ENCODE measurements around the gene ATF7. TPM values are rescaled to one million over a fixed set of nuclear protein-coding genes. Genes with fewer than 3 reads are reported as not detected.
"Not testable (repeated sequence)": the region's sequence is repeated elsewhere in the genome, so short reads cannot be mapped to it uniquely, and the experiment has no call there.

Gene ATF7
- total RNA-seq, 4 donors from 2014 or later = 26.7 to 54.9 (median 33.3) TPM

GRCh38 chr12:53659011-53659551 is 32.9 kb upstream of the ATF7 start:
- peak in 1 of 4 experiments; percentile 1 for TF ChIP-seq CTCF (IDR thresholded peaks at IDR 0.05)
- TF ChIP-seq POLR2AphosphoS5 (IDR thresholded peaks at IDR 0.05) = peak; percentile 49
- no peak for TF ChIP-seq POLR2A (IDR thresholded peaks at IDR 0.05)
- H3K27ac ChIP-seq = peak overlapping the region; percentile 85 to 91 (median 88)
- 0 to 12% methylated on average over 1 to 3 of the region's 3 CpGs for WGBS, 2 donors (ENCODE audit: low coverage in 1 of 2)
- H3K4me3 ChIP-seq = peak overlapping the region; percentile 3 to 14
- H3K27me3 ChIP-seq = no peaks in the 10 kb centered on the region
- peaks cover 0 to 18% of the 10 kb centered on the region in 2 donors for H3K36me3 ChIP-seq
- peaks cover 12 to 36% (median 19%) of the 10 kb centered on the region in 3 donors for H3K4me1 ChIP-seq
- peak; percentile 83 for ATAC-seq
- H3K9me3 ChIP-seq = no peaks in the 10 kb centered on the region

GRCh38 chr12:53657041-53657440 is 30.9 kb upstream of the ATF7 start:
- no peak overlapping the region for H3K4me3 ChIP-seq
- H3K4me1 ChIP-seq = peaks cover 12 to 31% (median 19%) of the 10 kb centered on the region in 3 donors
- WGBS, 2 donors (ENCODE audit: low coverage in 1 of 2) = 91 to 92% methylated on average over 2 to 4 of the region's 4 CpGs
- H3K27me3 ChIP-seq = no peaks in the 10 kb centered on the region
- peak overlapping the region in 1 of 4 donors; percentile 87 for H3K27ac ChIP-seq
- TF ChIP-seq POLR2A (IDR thresholded peaks at IDR 0.05) (no peak), EP300 (IDR thresholded peaks at IDR 0.05) (no peak), CTCF (IDR thresholded peaks at IDR 0.05) (no peak), POLR2AphosphoS5 (IDR thresholded peaks at IDR 0.05) (no peak)
- ATAC-seq = no peak
- H3K36me3 ChIP-seq = no peaks in the 10 kb centered on the region
- no peaks in the 10 kb centered on the region for H3K9me3 ChIP-seq

GRCh38 chr12:53653595-53653994 is 27.4 kb upstream of the ATF7 start:
- H3K4me3 ChIP-seq = no peak overlapping the region
- TF ChIP-seq CTCF (IDR thresholded peaks at IDR 0.05) (no peak), POLR2A (IDR thresholded peaks at IDR 0.05) (no peak), POLR2AphosphoS5 (IDR thresholded peaks at IDR 0.05) (no peak), EP300 (IDR thresholded peaks at IDR 0.05) (no peak)
- H3K9me3 ChIP-seq = no peaks in the 10 kb centered on the region
- no peak overlapping the region for H3K27ac ChIP-seq
- no peak for ATAC-seq
- H3K36me3 ChIP-seq = no peaks in the 10 kb centered on the region
- H3K4me1 ChIP-seq = peaks cover 5 to 10% (median 6%) of the 10 kb centered on the region in 3 donors
- 93% methylated on average over 2 of the region's 2 CpGs for WGBS, 2 donors (ENCODE audit: low coverage in 1 of 2)
- H3K27me3 ChIP-seq = no peaks in the 10 kb centered on the region

- TF ChIP-seq EP300 (IDR thresholded peaks at IDR 0.05) (no peak), POLR2AphosphoS5 (IDR thresholded peaks at IDR 0.05) (no peak), CTCF (IDR thresholded peaks at IDR 0.05) (no peak), POLR2A (IDR thresholded peaks at IDR 0.05) (no peak)
- H3K36me3 ChIP-seq = no peaks in the 10 kb centered on the region
- ATAC-seq = no peak
- H3K9me3 ChIP-seq = no peaks in the 10 kb centered on the region
- H3K4me1 ChIP-seq = no peaks in the 10 kb centered on the region
- WGBS, 2 donors (ENCODE audit: low coverage in 1 of 2) = 63 to 75% methylated on average over 1 of the region's 1 CpG
- no peak overlapping the region for H3K27ac ChIP-seq
- no peak overlapping the region for H3K4me3 ChIP-seq
- no peaks in the 10 kb centered on the region for H3K27me3 ChIP-seq
These were observed 26.2 kb upstream of the ATF7 start for GRCh38 chr12:53652366-53652765.

GRCh38 chr12:53651737-53652136 is 25.6 kb upstream of the ATF7 start:
- Histone ChIP-seq H3K4me1 (no peaks in the 10 kb centered on the region), H3K36me3 (no peaks in the 10 kb centered on the region), H3K27me3 (no peaks in the 10 kb centered on the region), H3K27ac (no peak overlapping the region), H3K4me3 (no peak overlapping the region), H3K9me3 (no peaks in the 10 kb centered on the region)
- TF ChIP-seq EP300 (IDR thresholded peaks at IDR 0.05) = no peak
- TF ChIP-seq POLR2AphosphoS5 (IDR thresholded peaks at IDR 0.05) = no peak
- TF ChIP-seq CTCF (IDR thresholded peaks at IDR 0.05) = no peak
- TF ChIP-seq POLR2A (IDR thresholded peaks at IDR 0.05) = no peak
- no peak for ATAC-seq
- WGBS, 2 donors (ENCODE audit: low coverage in 1 of 2) = 63 to 86% methylated on average over 1 of the region's 1 CpG

GRCh38 chr12:53646300-53646699 is 20.1 kb upstream of the ATF7 start:
- not testable (repeated sequence) for H3K27ac ChIP-seq, H3K4me3 ChIP-seq, H3K9me3 ChIP-seq, H3K36me3 ChIP-seq, H3K4me1 ChIP-seq, H3K27me3 ChIP-seq, ATAC-seq
- 60 to 100% methylated on average over 1 of the region's 4 CpGs for WGBS, 2 donors (ENCODE audit: low coverage in 1 of 2)
